ENCODE results near the gene SGCD.

Gene SGCD

DNA sequence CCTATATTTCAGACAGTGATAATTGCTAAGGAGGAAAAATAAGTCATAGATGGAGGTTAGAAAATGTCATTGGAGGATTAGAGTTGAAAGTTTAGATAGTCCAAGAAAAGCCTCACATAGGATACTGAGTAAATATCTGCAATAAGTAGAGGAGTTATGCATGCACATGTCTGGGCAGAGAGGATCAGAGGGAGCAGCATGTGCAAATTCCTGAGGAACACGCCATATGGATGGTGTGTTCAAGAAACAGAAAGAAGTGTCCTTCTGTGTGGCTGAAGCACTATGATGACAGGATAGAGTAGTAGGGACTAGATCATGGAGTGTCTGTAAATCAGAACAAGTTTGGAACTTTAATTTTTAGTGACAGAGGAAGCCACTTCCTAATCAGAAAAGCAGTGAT, 52.2 kb downstream of the SGCD start:
- Histone ChIP-seq H3K9ac (no peak overlapping the region), H3K27ac (no peak overlapping the region)
- TF ChIP-seq Cebpa-rat (IDR thresholded peaks at IDR 0.05): no peak

GRCh38 chr5:156380848-156381247, 53.9 kb downstream of the SGCD start:
- no peak overlapping the region for H3K4me3 ChIP-seq
- no peak overlapping the region for H3K9ac ChIP-seq
- TF ChIP-seq Cebpa-rat (IDR thresholded peaks at IDR 0.05): no peak
- H3K4me2 ChIP-seq: no peak overlapping the region
- H3K27me3 ChIP-seq: no peaks in the 10 kb centered on the region
- no peaks in the 10 kb centered on the region for H3K9me3 ChIP-seq (replicated peaks in 1 of 11)
- H3K27ac ChIP-seq: no peak overlapping the region
- peaks cover 0 to 16% (median 5%) of the 10 kb centered on the region in 10 experiments; a peak in 8 of 20 replicates for H3K4me1 ChIP-seq
- no peaks in the 10 kb centered on the region for H3K36me3 ChIP-seq
- no peaks in the 10 kb centered on the region for H4K20me1 ChIP-seq

More for the DNA sequence above, 52.2 kb downstream of the SGCD start:
- Histone ChIP-seq H3K4me1 (peaks cover 0 to 16% (median 5%) of the 10 kb centered on the region in 10 experiments; a peak in 8 of 20 replicates), H3K27me3 (no peaks in the 10 kb centered on the region), H3K4me3 (no peak overlapping the region), H4K20me1 (no peaks in the 10 kb centered on the region), H3K4me2 (no peak overlapping the region), H3K9me3 (replicated peaks in 1 of 11) (no peaks in the 10 kb centered on the region), H3K36me3 (no peaks in the 10 kb centered on the region)

- no peak overlapping the region for H3K4me2 ChIP-seq
- H3K9me3 ChIP-seq (replicated peaks in 1 of 11): no peaks in the 10 kb centered on the region
- no peak overlapping the region for H3K9ac ChIP-seq
- no peaks in the 10 kb centered on the region for H4K20me1 ChIP-seq
- TF ChIP-seq Cebpa-rat (IDR thresholded peaks at IDR 0.05): no peak
- no peak overlapping the region for H3K27ac ChIP-seq
- H3K4me1 ChIP-seq: no peaks in the 10 kb centered on the region
- no peaks in the 10 kb centered on the region for H3K36me3 ChIP-seq
- H3K4me3 ChIP-seq: no peak overlapping the region
- H3K27me3 ChIP-seq: no peaks in the 10 kb centered on the region
Measured at GRCh38 chr5:156383510-156384265, 56.7 kb downstream of the SGCD start.

- no peaks in the 10 kb centered on the region for H4K20me1 ChIP-seq
- no peaks in the 10 kb centered on the region for H3K36me3 ChIP-seq
- no peak overlapping the region for H3K4me3 ChIP-seq
- no peaks in the 10 kb centered on the region for H3K27me3 ChIP-seq
- no peaks in the 10 kb centered on the region for H3K4me1 ChIP-seq
- H3K27ac ChIP-seq: no peak overlapping the region
- H3K9me3 ChIP-seq (replicated peaks in 1 of 11): no peaks in the 10 kb centered on the region
- no peak overlapping the region for H3K4me2 ChIP-seq
- H3K9ac ChIP-seq: no peak overlapping the region
- no peak for TF ChIP-seq Cebpa-rat (IDR thresholded peaks at IDR 0.05)
Measured at GRCh38 chr5:156385416-156385815, 58.5 kb downstream of the SGCD start.

DNA sequence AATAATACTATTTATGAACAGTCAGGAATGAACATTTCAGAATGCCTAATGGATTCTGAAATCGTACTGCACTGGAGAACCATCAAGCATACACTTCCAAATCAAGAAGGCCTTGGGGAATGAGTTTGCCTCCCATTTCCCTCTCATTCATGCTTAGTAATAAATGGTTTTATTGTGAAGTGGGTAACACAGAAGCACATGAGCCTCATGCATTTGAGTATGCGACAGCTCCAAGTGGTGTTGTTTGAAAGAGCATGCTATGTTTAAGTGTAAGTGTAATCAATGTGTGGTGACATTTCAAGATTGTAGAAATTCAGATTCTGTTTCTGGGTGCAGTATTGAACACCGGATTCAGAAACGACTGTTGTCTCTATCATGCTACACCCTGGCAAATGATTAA, 60.0 kb downstream of the SGCD start:
- Histone ChIP-seq H3K9ac (no peak overlapping the region), H3K4me2 (no peak overlapping the region), H3K36me3 (no peaks in the 10 kb centered on the region), H3K27ac (no peak overlapping the region), H3K27me3 (no peaks in the 10 kb centered on the region), H3K4me1 (no peaks in the 10 kb centered on the region), H4K20me1 (no peaks in the 10 kb centered on the region), H3K9me3 (replicated peaks in 1 of 11) (no peaks in the 10 kb centered on the region), H3K4me3 (no peak overlapping the region)
- no peak for TF ChIP-seq Cebpa-rat (IDR thresholded peaks at IDR 0.05)

- H3K36me3 ChIP-seq: no peaks in the 10 kb centered on the region
- H3K9me3 ChIP-seq (replicated peaks in 1 of 11): no peaks in the 10 kb centered on the region
- no peaks in the 10 kb centered on the region for H3K4me1 ChIP-seq
- TF ChIP-seq Cebpa-rat (IDR thresholded peaks at IDR 0.05): no peak
- no peak overlapping the region for H3K9ac ChIP-seq
- H3K27ac ChIP-seq: no peak overlapping the region
- no peak overlapping the region for H3K4me2 ChIP-seq
- H4K20me1 ChIP-seq: no peaks in the 10 kb centered on the region
- H3K27me3 ChIP-seq: no peaks in the 10 kb centered on the region
- no peak overlapping the region for H3K4me3 ChIP-seq
Measured at GRCh38 chr5:156387391-156387790, 60.4 kb downstream of the SGCD start.

DNA sequence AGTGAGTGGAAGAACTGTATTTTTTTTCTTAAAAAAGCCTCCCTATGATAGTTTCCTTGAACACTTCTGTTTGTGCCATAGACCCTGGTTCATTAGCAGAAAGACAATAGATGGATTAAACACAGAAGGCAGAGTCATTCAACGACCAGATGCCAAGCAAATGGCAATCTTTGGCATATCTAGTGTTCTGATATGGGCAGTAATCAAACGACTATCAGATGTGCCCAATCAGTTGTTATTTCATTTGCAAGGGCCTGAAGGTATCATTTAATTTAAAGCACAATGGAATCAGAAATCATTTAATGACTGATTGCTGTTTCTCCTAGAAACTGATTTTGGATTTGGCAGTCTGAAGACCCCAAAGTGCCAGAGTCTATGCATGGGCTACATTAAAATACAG, 61.3 kb downstream of the SGCD start:
- H3K9ac ChIP-seq: no peak overlapping the region
- H3K27ac ChIP-seq: no peak overlapping the region
- no peak for TF ChIP-seq Cebpa-rat (IDR thresholded peaks at IDR 0.05)
- no peak overlapping the region for H3K4me2 ChIP-seq
- H3K27me3 ChIP-seq: no peaks in the 10 kb centered on the region
- no peaks in the 10 kb centered on the region for H3K4me1 ChIP-seq
- no peaks in the 10 kb centered on the region for H3K9me3 ChIP-seq (replicated peaks in 1 of 11)
- H3K4me3 ChIP-seq: no peak overlapping the region
- no peaks in the 10 kb centered on the region for H3K36me3 ChIP-seq
- H4K20me1 ChIP-seq: no peaks in the 10 kb centered on the region

DNA sequence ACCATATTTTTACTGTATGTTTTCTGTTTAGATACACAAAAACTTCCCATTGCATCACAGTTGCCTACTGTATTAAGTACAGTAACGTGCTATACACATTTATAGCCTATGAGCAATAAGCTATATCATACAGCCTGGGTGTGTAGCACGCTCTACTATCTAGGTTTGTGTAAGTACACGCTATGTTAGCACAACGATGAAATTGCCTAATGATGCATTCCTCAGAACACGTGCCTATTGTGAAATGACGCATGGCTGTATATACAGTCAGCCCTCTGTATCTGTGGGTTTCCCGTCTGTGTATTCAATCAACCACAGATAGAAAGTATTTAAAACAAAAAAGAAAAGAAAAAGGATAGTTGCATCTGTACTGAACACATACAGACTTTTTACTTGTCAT, 64.2 kb downstream of the SGCD start:
- Histone ChIP-seq H3K27ac (no peak overlapping the region), H4K20me1 (no peaks in the 10 kb centered on the region), H3K9ac (no peak overlapping the region), H3K9me3 (replicated peaks in 1 of 11) (no peaks in the 10 kb centered on the region), H3K27me3 (no peaks in the 10 kb centered on the region), H3K4me1 (peaks cover 0 to 9% (median 0%) of the 10 kb centered on the region in 10 experiments; a peak in 4 of 20 replicates), H3K36me3 (no peaks in the 10 kb centered on the region), H3K4me3 (no peak overlapping the region), H3K4me2 (no peak overlapping the region)
- TF ChIP-seq Cebpa-rat (IDR thresholded peaks at IDR 0.05): no peak

GRCh38 chr5:156393980-156394379, 67.0 kb downstream of the SGCD start:
- Histone ChIP-seq H3K27ac (no peak overlapping the region), H3K9me3 (replicated peaks in 1 of 11) (no peaks in the 10 kb centered on the region), H3K9ac (no peak overlapping the region), H3K4me3 (no peak overlapping the region), H3K27me3 (no peaks in the 10 kb centered on the region), H3K4me2 (no peak overlapping the region), H3K4me1 (peaks cover 0 to 9% (median 0%) of the 10 kb centered on the region in 10 experiments; a peak in 4 of 20 replicates), H4K20me1 (no peaks in the 10 kb centered on the region), H3K36me3 (no peaks in the 10 kb centered on the region)
- no peak for TF ChIP-seq Cebpa-rat (IDR thresholded peaks at IDR 0.05)

DNA sequence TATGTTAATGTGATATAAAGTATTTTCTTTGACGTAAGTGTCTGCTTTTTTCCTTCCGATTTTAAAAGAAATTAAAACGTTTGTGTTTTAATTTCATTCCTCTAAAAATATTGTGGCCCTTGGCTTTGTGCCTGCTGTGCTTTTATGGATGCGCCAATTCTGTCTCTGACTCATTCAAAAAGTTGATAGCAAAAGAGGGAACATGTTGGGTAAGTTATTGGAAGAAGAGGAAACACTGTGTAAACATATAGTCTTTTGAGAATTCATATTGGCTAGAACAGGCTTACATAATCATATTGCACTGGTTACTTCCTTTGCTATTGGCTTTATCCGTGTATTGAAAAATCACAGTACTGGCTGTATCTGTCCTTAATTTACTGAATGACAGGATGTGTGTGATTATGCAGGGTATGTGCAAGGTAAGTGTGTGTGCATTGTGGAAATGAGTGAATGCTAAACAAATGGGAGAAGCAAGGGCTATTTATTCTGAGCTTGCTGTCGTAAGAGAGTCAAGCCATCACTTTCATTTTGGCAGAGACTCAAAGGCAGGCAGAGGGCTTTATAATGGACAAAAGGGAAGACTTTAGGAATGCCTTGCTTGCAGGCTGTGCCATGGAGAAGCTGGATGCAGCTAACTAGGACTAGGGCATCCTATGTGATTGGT, 67.8 kb downstream of the SGCD start:
- Histone ChIP-seq H4K20me1 (no peaks in the 10 kb centered on the region), H3K4me2 (peak overlapping the region in 2 of 11 experiments; percentile 19 to 28; a peak in 3 of 22 replicates), H3K4me1 (peaks cover 0 to 9% (median 0%) of the 10 kb centered on the region in 10 experiments; a peak in 4 of 20 replicates), H3K27me3 (no peaks in the 10 kb centered on the region), H3K4me3 (no peak overlapping the region), H3K9me3 (replicated peaks in 1 of 11) (no peaks in the 10 kb centered on the region), H3K27ac (no peak overlapping the region; a peak in 1 of 22 replicates), H3K9ac (no peak overlapping the region), H3K36me3 (no peaks in the 10 kb centered on the region)
- TF ChIP-seq Cebpa-rat (IDR thresholded peaks at IDR 0.05): no peak
